COR-L47 (cell line): ENCODE data around the gene PPFIBP1.

Experiments used
- DNase-seq: peaks from one replicate; lab custom pipeline; 2025; lab: John Stamatoyannopoulos, UW

PPFIBP1 gene

DNA sequence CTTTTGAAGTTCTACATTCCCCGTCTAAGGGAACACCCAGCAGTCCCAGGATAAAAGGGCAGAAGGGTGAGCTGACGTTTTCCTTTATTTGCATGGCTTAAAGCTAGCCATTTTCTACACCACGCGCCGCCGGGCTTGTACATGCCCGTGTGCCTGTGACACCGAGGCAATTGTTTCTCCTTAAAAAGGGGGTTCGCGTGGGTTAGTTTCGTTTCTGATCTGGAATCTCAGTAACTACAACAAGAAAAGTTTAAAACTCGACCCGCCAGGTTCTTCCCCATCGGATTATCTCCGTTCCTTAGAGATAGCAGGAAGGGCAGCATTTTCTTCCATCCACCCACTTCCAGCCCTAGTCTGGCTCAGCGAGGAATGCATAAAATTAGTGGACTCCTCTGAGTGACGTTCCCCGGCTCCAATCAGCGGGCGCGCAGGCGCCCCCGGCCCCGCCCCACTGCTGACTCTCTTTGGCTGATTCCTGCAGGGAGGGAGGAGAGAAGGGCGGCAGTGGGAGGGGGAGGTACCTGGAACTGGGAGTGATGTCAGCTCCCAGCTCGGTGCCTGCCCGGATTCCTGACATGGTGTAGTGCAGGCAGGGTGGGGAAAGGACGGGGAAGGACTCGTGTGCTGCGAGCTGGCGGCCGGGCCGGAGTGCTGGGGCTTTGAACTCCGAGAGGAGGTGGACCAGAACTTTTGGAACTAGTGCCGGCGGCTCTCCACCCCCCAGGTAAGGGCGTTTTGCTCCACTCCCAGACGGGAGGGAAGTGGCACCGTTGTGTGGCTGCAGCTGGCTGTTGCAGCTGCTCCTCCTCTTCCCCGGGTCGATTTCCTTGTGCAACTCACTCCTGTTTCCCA is at the start of gene PPFIBP1:
Gene PPFIBP1, plus strand, starts transcription at position 565 of the 852 bp plus-strand sequence. CDS start 109,191 bp downstream, outside the sequence.
- DNase-seq: peak; percentile 83

DNA sequence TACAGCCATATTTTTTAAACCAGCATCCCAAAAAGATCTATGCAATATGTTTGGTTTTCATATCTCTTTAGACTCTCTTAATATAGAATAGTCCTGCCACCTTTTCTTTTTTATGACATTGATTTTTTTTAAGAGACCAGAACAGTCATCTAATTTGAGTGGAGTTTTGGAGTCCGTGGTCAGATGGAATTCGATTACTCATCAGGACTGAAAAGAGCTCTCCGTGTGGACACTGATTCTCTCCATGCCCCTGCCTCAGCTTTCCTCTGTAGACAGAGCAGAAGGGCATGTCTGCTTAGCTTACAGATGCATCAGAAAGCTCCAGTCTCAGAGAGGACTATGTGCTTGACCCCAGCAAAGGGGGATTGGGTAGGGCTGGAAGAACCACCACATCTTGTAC is 49.7 kb upstream of the PPFIBP1 start:
- no peak for DNase-seq

DNA sequence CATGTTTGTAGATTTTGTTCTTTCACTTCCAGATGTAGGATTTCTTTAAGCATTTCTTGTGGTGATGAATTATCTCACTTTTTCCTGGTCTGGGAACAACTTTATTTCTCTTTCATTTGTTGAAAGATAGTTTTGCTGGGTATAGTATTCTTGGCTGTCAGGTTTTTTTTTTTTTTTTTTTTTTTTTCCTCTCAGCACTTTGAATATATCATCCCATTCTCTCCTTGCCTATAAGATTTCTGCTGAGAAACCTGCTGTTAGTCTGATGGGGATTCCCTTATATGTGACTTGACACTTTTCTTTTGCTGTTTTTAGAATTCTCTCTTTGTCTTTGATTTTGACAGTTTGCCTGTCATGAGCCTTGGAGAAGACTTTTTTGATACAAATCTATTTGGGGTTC is 47.0 kb upstream of the PPFIBP1 start:
- no peak for DNase-seq

DNA sequence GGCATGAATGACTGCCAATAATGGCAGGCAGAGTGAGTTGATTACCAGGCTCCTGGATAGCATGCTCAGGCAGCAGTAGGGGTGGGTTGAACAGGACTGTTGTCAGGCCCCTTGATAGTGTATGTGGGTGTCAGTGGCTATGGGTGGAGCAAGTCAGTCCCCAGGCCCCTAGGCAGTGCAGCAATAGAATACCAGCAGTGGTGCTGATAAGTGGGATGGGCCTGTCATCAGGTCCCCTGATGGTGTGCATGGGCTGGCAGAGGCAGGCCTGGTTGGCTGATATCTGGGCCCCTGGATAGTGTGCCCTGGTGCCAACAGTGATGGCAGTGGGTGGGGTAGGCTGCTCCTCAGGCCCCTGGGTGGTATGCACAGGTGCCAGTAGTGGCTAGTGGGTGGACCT is 45.1 kb upstream of the PPFIBP1 start:
- DNase-seq: no peak

DNA sequence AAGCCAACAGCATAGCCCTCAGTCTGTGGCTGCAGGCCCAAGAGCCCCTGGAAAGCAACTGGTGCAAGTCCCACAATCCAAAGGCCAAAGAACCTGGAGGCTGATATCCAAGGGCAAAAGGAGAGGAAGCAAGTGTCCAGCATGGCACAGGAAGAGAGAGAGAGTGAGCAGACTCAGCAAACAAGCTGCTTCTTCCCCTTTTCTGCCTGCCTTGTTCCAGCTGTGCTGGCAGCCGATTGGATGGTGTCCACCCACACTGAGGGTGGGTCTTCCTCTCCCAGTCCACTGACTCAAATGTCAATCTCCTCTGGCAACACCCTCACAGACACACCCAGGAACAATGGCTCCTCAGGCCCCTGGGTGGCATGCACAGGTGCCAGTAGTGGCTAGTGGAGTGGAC is 44.0 kb upstream of the PPFIBP1 start:
- DNase-seq: no peak

DNA sequence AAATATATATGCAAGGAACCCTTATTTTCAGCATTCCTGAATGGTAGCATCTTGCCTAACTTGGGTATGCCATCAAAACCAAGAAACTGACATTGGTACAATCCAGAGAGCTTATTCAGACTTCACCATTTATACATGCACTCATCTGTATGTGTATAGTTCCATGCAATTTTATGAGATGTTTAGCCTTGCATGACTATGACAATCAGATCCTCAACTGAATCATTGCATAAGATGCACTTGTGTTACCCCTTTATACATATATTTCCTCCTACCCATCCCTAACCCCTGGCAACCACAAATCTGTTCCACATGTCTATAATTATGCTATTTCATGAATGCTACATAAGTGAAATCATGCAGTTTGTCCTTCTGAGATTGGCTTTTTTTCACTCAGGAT is 37.0 kb upstream of the PPFIBP1 start:
- no peak for DNase-seq

DNA sequence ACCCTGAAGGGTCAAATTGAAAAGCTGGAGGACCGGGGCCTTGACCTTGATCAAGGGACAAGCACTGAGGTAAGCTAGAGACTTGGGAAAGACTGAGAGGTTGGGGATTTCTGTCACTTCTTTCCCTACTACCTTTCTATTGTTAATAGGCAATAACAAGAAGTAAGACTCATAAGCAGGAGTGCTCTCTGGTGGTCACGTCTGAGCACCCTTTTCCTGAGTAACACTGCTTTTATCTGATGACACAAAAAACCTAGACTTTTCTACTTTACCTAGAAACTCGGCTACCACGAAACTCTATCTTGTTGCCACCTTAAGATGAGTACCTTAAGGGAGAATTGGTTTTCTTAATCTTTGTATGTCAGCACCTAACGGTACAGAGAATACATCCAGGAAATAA is 35.5 kb upstream of the PPFIBP1 start:
- no peak for DNase-seq

DNA sequence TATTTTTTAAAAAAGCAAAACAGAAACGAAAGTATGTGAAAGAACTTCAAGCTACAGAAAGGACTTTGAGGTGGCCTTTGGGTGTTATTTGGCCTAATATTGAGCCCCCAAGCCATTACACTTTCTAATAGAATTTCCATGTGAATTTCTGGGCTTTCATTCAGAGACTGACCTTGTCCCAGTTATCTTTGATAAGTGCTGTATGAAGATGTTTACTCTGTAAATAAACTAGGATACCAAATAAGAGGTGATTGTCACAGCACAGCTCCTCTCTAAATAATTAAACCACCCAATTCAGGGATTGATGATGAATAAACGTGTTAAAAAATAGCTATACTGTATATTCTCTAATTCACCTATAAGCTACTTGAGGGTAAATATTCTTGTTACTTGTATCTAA is 32.8 kb upstream of the PPFIBP1 start:
- no peak for DNase-seq

DNA sequence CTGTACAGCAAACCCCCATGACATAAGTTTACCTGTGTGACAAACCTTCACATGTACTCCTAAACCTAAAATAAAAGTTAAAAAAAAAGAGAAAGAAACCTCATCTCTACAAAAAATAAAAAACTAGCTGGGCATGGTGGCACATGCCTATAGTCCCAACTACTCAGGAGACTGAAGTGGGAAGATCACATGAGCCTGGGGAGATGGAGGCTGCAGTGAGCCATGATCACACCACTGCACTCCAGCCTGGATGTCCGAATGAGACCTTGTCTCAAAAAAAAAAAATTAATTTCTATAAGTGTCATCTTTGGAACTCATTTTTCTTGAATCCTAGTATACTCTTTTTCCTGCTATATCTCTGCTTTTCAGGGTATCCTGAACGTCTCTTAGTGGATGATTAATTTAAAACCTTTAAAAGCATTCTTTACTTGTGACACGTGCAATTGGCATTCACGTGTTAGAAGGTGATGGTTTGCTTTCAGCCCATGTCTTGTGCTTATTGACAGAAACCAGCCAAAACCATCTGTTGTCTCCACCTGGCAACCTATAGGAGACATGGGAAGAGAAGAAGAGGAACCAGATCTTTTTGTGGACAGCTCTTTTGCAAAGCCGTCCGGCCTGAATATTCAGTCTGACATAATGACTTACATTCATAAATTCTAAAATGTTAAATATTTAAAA is 30.6 kb upstream of the PPFIBP1 start:
- DNase-seq: no peak

DNA sequence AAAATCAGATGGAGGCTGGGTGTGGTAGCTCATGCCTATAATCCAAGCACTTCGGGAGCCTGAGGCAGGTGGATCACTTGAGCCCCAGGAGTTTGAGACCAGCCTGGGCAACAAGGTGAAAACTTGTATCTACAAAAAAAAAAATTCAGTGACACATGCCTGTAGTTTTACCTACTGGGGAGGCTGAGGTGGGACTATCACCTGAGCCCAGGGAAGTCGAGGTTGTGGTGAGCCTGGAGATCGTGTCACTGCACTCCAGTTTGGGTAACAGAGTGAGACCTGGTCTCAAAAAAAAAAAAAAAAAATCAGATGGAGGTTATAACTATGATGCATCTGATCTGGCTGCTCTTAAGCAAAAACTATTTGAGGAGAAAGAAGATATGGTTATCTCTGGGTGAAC is 26.6 kb upstream of the PPFIBP1 start:
- DNase-seq: no peak

DNA sequence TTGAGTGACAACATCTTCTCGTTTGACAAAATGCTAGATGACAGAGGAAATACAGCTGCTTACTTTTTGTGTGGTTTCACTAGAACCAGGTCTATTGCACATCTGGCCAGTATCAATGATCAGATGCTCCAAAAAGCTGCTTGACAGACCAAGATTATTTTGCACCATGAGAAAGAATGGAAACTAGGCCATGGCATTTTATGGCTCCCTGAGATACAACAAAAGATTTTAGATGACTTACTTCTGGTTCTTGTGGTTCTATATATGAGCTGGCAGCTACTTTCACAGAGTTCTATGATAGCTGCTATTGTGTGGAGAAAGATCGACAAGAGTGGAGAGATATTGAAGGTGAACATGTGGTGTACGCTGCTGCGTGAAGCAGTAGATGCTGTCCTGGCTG is 25.9 kb upstream of the PPFIBP1 start:
- no peak for DNase-seq

DNA sequence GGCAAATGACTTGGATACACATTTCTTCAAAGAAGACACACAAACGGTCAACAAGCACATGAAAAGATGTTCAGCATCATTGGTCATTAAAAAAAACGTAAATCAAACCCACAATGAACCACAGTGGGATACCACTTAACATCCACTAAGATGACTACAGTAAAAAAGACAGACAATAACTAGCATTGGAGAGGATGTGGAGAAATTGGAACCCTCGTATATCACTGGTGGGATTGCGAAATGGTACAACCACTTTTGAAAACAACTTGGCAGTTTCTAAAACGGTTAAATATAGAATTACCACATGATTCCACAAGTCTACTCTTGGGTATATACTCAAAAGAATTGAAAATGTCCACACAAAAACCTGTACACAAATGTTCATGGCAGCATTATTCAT is 25.2 kb upstream of the PPFIBP1 start:
- no peak for DNase-seq

DNA sequence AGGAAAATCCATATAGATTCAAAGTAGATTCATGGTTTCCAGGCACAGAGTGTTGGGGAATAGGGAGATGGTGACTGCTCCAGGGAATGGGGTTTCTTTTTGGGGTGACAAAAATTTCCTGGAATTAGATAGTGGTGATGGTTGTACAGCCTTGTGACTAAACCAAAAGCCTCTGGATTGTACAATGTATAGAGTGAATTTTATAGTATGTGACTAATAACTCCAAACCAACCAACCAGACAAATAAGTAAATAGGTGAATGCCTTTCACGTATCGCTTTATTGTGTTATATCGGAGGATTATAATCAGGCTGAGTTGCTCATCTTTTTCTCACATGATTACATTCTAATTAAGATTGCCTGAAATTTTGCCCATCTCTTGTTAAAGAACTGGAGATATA is 24.6 kb upstream of the PPFIBP1 start:
- DNase-seq: no peak

DNA sequence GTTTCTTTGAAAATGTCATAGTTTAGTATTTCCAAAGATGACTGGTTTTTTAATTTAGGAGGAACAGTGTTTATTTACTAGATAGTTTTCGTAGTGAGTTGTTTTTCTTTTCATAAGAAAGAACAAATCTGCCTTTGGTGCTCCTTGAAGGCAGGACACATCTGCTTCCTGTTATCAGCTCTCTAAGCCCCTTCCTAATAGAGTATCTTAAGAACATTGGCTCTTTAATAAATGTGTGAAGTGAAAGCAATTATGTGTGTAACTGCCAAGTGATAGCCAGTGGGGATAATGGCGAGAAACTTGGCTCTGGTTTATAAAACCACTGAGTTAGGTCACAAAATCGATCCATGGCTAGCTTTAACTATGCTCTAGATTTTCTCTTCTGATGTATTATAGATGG is 23.5 kb upstream of the PPFIBP1 start:
- no peak for DNase-seq

DNA sequence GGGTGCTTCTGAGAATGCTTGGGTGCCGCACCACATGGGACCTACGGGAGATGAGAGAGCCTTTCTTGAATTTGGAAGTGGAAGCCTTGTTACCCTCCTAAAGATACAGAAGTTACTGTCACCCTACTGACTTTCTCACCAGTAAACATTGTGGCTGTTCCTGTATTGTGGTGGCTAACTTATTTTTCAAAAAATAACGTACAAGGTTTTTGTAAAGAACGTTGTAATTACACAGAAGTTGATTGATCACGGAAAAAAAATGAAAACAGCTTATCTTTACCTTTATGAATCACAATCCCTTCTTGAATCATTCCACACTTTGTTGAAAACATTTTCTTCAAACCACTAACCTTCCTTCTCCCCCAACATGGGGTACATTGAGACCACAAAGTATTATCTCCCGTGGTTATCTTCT is 22.0 kb upstream of the PPFIBP1 start:
- DNase-seq: no peak

DNA sequence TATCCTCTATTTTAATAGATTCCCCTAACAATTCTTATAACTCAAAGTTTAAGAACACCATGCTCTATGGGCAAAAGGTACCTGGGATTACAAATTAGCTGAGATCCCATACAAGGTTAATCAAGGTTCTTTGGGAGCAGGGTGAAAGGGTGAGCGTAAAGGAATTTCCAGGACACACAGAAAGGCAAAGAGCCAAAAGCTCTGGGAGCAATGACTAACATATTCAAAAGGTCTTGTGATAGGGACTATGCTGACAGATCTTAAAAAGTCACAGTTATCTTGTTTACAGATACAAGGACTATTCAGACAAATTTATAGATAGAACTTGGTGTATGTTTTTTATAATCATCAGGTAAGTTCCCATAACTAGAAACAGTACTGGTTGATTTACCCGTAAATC is 19.5 kb upstream of the PPFIBP1 start:
- no peak for DNase-seq

DNA sequence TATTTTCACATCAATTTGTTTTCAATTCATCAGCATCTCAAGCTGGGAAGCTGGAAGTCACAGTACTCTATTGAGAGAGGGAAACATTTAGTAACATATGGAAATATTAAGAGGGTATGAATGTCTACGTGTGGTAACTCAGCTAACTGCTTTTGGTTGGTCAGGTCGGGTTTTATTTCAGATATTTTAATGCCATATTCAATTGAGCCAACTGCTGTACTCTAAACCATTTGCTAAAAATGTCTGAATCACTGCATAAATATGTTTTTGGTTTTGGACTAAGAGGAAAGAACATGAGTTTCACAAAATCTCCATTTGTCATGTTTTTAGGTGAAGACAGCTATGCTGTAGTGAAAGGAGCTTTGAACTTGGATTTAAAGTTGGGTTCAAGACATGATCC is 18.9 kb upstream of the PPFIBP1 start:
- DNase-seq: no peak

DNA sequence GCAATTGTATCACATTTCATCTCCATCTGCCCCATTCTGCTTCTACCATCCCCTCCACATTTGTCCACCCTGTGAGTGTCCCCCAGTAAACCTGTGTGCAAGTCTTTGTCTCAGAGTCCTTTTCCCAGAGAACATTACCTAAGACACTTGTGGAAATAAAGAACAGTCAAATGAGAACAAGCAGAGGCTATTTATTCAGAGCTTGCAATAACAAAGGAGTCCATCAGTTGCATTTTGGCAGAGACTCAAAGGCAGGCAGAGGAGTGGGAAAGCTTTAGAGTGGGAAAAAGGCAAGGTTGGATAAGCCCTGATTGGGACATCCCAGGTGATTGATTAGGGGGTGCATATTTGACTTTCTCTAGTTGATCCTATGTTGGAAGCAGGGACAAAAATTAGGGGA is 18.2 kb upstream of the PPFIBP1 start:
- DNase-seq: no peak

DNA sequence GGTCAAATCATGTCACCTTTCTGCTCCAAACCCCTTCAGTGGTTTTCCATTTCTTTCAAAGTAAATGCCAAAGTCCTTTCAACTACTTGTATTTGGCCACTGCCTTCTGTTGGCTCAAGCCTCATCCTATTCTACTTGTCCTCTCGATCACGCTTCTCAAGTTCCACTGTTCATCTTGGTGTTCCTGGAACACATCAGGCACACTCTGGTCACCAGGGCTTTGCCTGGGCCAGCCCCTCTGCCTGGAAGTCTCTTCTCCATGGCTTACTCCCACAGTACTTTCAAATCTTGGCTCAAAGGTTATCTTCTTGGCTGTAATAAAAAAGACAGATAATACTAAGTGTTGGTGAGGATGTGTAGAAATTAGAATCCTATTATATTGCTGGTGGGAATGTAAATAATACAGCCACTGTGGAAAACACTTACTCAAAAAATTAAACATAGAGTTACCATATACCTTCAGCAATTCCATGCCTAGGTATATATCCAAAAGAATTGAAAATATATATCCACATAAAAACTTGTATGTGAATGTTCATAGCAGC is 17.3 kb upstream of the PPFIBP1 start:
- DNase-seq: no peak

DNA sequence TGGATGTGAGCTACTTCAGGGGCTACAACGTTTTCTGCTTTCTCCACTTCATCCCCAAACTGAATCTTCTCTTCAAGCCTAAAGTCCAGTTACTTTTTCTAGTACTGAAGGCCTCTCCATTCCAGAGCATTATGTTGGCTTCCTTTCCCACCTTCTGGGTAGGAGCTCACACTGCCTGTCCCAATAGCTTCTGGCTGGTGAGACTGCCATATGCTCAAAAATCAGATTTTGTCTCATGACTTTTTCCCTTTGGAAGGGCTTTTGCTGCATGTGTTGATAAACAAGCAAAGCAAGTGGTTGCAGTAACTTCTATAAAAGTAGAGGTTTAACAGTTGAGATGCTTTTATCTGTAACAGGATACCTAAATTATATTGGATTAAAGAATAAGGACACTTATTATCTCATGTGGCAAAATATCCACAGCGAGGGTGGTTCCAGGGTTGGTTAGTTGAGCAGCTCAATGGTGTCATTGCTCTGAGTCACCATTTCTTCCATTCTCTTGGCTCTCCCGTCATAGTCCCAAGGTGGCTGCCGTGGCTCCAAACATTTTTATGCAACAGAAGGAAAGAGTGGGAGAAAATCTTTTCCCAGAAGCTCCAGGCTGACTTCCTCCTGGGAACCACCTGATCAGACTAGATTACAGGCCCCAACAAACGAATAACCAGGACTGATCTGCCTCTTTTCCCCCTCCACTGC is 15.1 kb upstream of the PPFIBP1 start:
- DNase-seq: no peak

DNA sequence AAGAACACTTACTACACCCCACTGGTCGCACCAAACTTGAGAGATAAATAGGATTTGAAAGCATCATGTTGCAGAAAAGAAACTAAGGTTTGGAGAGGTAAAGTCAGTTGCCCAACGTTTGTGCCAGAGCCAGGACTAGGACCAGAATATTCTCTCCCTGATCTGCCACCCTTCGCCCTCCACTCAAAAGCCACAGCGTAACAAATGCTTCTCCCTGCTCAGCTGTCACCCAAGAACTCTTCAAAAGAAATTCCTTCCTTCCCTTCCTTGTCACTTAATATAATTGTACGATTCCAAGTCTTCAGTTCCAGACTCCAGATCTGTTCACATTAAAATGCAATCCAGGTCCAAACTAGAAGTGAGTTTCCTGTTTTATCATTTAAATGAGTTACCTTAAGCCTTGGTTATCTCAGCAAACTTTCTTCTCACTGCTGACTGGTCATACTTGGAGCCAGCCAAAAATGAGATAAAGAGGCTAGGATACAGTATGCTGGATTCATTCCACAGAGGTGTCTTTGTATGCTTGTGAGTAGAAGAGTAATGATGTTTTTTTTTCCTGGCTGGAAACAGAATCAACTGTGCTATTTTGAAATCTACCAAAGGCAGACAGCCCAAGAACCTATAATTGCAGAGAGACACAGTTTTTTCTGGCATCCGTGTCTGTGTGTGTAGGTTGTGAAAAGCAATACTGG is 12.8 kb upstream of the PPFIBP1 start:
- no peak for DNase-seq

DNA sequence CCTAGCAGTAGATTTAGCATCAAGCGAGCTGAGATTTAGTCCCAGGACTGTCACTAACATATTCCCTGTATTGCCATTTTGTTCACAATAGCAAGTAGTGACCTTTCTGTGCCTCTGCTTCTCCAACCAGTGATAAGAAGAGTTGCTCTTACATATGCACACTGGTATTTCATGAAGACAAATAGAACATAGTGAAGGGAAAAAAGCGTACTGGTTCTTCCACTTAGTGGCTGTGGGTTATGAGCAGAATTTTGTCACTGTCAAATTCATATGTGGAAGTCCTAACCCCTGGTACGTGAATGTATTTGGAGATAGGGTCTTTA is 12.3 kb upstream of the PPFIBP1 start:
- DNase-seq: no peak
